Smooth muscle cell (in vitro differentiated cells): ENCODE data around the gene OPN5. TPM values are rescaled to one million over a fixed set of nuclear protein-coding genes. Genes with fewer than 3 reads are reported as not detected.

Source experiments
- DNase-seq: peaks from one replicate; lab custom pipeline; 2025; ENCODE audit not compliant: unreplicated experiment; lab: John Stamatoyannopoulos, UW
- H2AFZ ChIP-seq: fragments of 200-600 bp; sonication (generic); 2 replicates; pipeline ENCODE4 v1.6.0; 2016; ENCODE audit warnings: antibody characterized with exemption, low read depth, mild to moderate bottlenecking
- H3F3A ChIP-seq: fragments of 200-600 bp; sonication (generic); 2 replicates; pipeline ENCODE4 v1.6.0; 2017; ENCODE audit warnings: antibody characterized with exemption, low read depth
- H3K27ac ChIP-seq: fragments of 200-600 bp; sonication (generic); 2 replicates; pipeline ENCODE4 v1.5.1; 2016; ENCODE audit warnings: low read depth, mild to moderate bottlenecking
- H3K27me3 ChIP-seq: fragments of 200-600 bp; sonication (generic); 2 replicates; pipeline ENCODE4 v1.6.1; 2016; ENCODE audit warnings: low read depth, mild to moderate bottlenecking
- H3K36me3 ChIP-seq: fragments of 200-600 bp; sonication (generic); 2 replicates; pipeline ENCODE4 v1.5.1; 2016; ENCODE audit warnings: low read depth
- H3K4me1 ChIP-seq: fragments of 200-600 bp; sonication (generic); 2 replicates; pipeline ENCODE4 v1.5.1; 2016; ENCODE audit warnings: low read depth
- H3K4me2 ChIP-seq: fragments of 200-600 bp; sonication (generic); 2 replicates; pipeline ENCODE4 v1.6.0; 2016; ENCODE audit warnings: mild to moderate bottlenecking
- H3K4me3 ChIP-seq: fragments of 200-600 bp; sonication (generic); 2 replicates; pipeline ENCODE4 v1.5.1; 2016; ENCODE audit warnings: mild to moderate bottlenecking
- H3K79me2 ChIP-seq: fragments of 200-600 bp; sonication (generic); 2 replicates; pipeline ENCODE4 v1.6.0; 2016; ENCODE audit warnings: low read depth, mild to moderate bottlenecking
- H3K9ac ChIP-seq: fragments of 200-600 bp; sonication (generic); 2 replicates; pipeline ENCODE4 v1.6.0; 2016; ENCODE audit warnings: low read depth
- H3K9me3 ChIP-seq: fragments of 200-600 bp; sonication (generic); replicated peaks from 2 replicates; pipeline ENCODE4 v1.5.1; 2016; ENCODE audit warnings: low read depth
- H4K20me1 ChIP-seq: fragments of 200-600 bp; sonication (generic); 2 replicates; pipeline ENCODE4 v1.6.0; 2016; ENCODE audit warnings: low read depth
- CTCF ChIP-seq: fragments of 200-600 bp; sonication (generic); IDR thresholded peaks from 2 replicates; pipeline ENCODE4 v1.5.1; 2017; ENCODE audit warnings: borderline replicate concordance, mild to moderate bottlenecking, antibody characterized with exemption; ENCODE audit not compliant: insufficient read depth, poor library complexity, severe bottlenecking
- WGBS: methylation state at CpG from one replicate; pipeline ENCODE4 v1.1.7; 2016; ENCODE audit warnings: low lambda C conversion rate; 5-methylcytosine and 5-hydroxymethylcytosine counted together
- polyA plus RNA-seq: library from polyadenylated mRNA; unstranded; fragments of >200 nt; fragmentation: Nextera tagmentation; extraction: Ambion mirVana; gene quantifications from 2 replicates; pipeline ENCODE4 v1.2.1, GENCODE V29; 2016
- total RNA-seq: library from RNA; depleted of rRNA; stranded (reverse); fragments of >200 nt; gene quantifications from 2 replicates; pipeline ENCODE4 v1.2.3, GENCODE V29; 2014

Gene OPN5
- total and polyA plus RNA-seq, 2 experiments from 2014 or later: not detected

DNA sequence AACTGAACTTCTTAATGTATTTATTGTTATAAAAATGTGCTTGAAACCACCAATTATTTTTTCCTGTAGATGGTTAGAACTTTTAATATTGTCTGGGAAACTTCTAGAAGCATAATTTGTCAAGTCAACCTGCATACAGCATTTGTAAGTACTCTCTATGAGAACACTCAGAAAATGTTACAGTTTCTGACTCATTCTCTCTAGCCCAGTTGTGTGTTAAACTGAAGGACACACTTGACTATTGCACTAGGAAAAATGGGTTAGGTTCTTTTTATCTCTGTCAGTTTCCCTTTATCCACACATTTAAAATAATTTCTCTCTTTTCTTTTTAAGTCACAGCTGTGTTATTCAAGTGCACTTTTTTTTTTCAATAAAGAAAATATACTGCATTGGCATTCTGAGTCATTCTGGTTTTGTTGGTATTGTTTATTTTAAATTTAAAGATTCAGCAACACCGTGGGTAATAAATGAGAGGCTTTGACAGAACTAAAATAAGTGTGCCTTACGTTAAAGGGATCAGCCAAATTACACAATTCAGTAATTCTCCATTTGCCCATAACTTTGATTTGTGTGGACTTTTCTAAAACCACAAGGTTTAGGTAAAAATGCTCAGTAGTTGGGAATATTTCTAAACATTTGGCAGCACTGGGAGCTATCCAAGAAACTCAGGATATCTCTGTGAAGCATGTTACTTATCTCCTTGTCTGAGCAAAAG lies 50.7 kb downstream of the OPN5 start:
- WGBS: 21% methylated on average over 2 of the region's 2 CpGs
- no peak overlapping the region for H2AFZ ChIP-seq
- H3F3A ChIP-seq: no peaks in the 10 kb centered on the region
- TF ChIP-seq CTCF: no peak
- H3K9me3 ChIP-seq: no peaks in the 10 kb centered on the region
- no peaks in the 10 kb centered on the region for H3K36me3 ChIP-seq
- H3K27me3 ChIP-seq: peaks cover 11% of the 10 kb centered on the region
- H3K4me3 ChIP-seq: no peak overlapping the region
- H3K4me2 ChIP-seq: peak overlapping the region; percentile 39
- no peaks in the 10 kb centered on the region for H3K4me1 ChIP-seq
- DNase-seq: no peak
- no peak overlapping the region for H3K27ac ChIP-seq
- no peaks in the 10 kb centered on the region for H4K20me1 ChIP-seq
- no peaks in the 10 kb centered on the region for H3K79me2 ChIP-seq
- no peak overlapping the region for H3K9ac ChIP-seq

DNA sequence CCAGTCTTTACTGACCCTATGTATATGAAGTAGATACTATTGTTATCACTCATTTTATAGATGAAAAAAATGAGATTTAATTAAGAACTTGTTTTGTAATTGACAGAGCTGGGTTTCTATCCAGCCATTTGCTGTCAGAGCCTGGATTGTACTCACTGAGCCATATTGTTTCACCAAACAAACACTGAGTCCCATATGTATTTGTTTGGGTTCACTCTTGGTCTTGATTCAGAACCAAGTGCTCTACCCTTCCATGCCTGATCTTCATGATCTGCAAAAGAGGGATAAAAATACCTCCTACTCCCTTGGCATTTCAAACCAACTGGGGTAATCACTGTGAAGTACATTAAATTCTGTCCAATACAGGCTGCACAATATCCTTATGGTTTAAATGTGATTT lies 52.4 kb downstream of the OPN5 start:
- H3K27me3 ChIP-seq: peaks cover 3% of the 10 kb centered on the region
- H3K4me3 ChIP-seq: no peak overlapping the region
- DNase-seq: no peak
- no peaks in the 10 kb centered on the region for H3K79me2 ChIP-seq
- no peak overlapping the region for H2AFZ ChIP-seq
- no peak overlapping the region for H3K9ac ChIP-seq
- H3K9me3 ChIP-seq: no peaks in the 10 kb centered on the region
- H3K4me2 ChIP-seq: no peak overlapping the region
- H3K27ac ChIP-seq: no peak overlapping the region
- no peaks in the 10 kb centered on the region for H4K20me1 ChIP-seq
- no peaks in the 10 kb centered on the region for H3F3A ChIP-seq
- no peaks in the 10 kb centered on the region for H3K4me1 ChIP-seq
- no peak for TF ChIP-seq CTCF
- H3K36me3 ChIP-seq: no peaks in the 10 kb centered on the region

- Histone ChIP-seq H3K27ac (no peak overlapping the region), H3K36me3 (no peaks in the 10 kb centered on the region), H3K9ac (no peak overlapping the region), H3K4me1 (no peaks in the 10 kb centered on the region), H4K20me1 (no peaks in the 10 kb centered on the region), H3K4me2 (no peak overlapping the region), H2AFZ (no peak overlapping the region), H3K9me3 (no peaks in the 10 kb centered on the region), H3K4me3 (no peak overlapping the region), H3K27me3 (peaks cover 9% of the 10 kb centered on the region), H3F3A (no peaks in the 10 kb centered on the region), H3K79me2 (no peaks in the 10 kb centered on the region)
- no peak for TF ChIP-seq CTCF
- no peak for DNase-seq
These were observed 54.2 kb downstream of the OPN5 start for GRCh38 chr6:47836046-47836445.

GRCh38 chr6:47836639-47837038 lies 54.8 kb downstream of the OPN5 start:
- Histone ChIP-seq H3K4me3 (no peak overlapping the region), H3K9me3 (no peaks in the 10 kb centered on the region), H3K36me3 (no peaks in the 10 kb centered on the region), H4K20me1 (no peaks in the 10 kb centered on the region), H3F3A (no peaks in the 10 kb centered on the region), H3K27ac (no peak overlapping the region), H2AFZ (no peak overlapping the region), H3K4me1 (no peaks in the 10 kb centered on the region), H3K9ac (no peak overlapping the region), H3K27me3 (peaks cover 15% of the 10 kb centered on the region), H3K4me2 (no peak overlapping the region), H3K79me2 (no peaks in the 10 kb centered on the region)
- WGBS: 88% methylated on average over 1 of the region's 1 CpG
- no peak for TF ChIP-seq CTCF
- no peak for DNase-seq
